Measurements from ENCODE around the gene MUC5AC.
A peak's percentile ranks its signal among the peaks of the same experiment; 100 is the strongest.

The MUC5AC gene

GRCh38 chr11:1202776-1203504, 45.2 kb downstream of the MUC5AC start:
- DNase-seq (ENCODE audit: low read depth): peak; percentile 51
- no peak overlapping the region for H3K4me3 ChIP-seq (ENCODE audit: low read depth, low read length)
- peak; percentile 86 for TF ChIP-seq CTCF (conservative IDR thresholded peaks at IDR 0.05; ENCODE audit: low read depth, low read length)

GRCh38 chr11:1203505-1204271, 45.9 kb downstream of the MUC5AC start:
- peak; percentile 22 for DNase-seq (ENCODE audit: low read depth)
- H3K4me3 ChIP-seq (ENCODE audit: low read depth, low read length): no peak overlapping the region
- TF ChIP-seq CTCF (conservative IDR thresholded peaks at IDR 0.05; ENCODE audit: low read depth, low read length): no peak

GRCh38 chr11:1204381-1205101, 46.8 kb downstream of the MUC5AC start:
- no peak for TF ChIP-seq CTCF (conservative IDR thresholded peaks at IDR 0.05; ENCODE audit: low read depth, low read length)
- no peak overlapping the region for H3K4me3 ChIP-seq (ENCODE audit: low read depth, low read length)
- no peak for DNase-seq (ENCODE audit: low read depth)

GRCh38 chr11:1205121-1205986, 47.6 kb downstream of the MUC5AC start:
- no peak overlapping the region for H3K4me3 ChIP-seq (ENCODE audit: low read depth, low read length)
- no peak for TF ChIP-seq CTCF (conservative IDR thresholded peaks at IDR 0.05; ENCODE audit: low read depth, low read length)
- no peak for DNase-seq (ENCODE audit: low read depth)

GRCh38 chr11:1205987-1206331, 48.2 kb downstream of the MUC5AC start:
- no peak for DNase-seq (ENCODE audit: low read depth)
- H3K4me3 ChIP-seq (ENCODE audit: low read depth, low read length): no peak overlapping the region
- TF ChIP-seq CTCF (conservative IDR thresholded peaks at IDR 0.05; ENCODE audit: low read depth, low read length): no peak

- no peak overlapping the region for H3K4me3 ChIP-seq (ENCODE audit: low read depth, low read length)
- TF ChIP-seq CTCF (conservative IDR thresholded peaks at IDR 0.05; ENCODE audit: low read depth, low read length): no peak
- DNase-seq (ENCODE audit: low read depth): no peak
These were observed 48.9 kb downstream of the MUC5AC start for GRCh38 chr11:1206391-1207271.

All from choroid plexus epithelial cell (primary cell).